Skin epidermis (tissue), 12 donors: ENCODE results near the gene EFCC1.

Source experiments
- H3K27ac ChIP-seq, 21 experiments: fragments of 200-600 bp; sonication (generic) in 11 of 21; one replicate each; pipeline ENCODE4 v1.5.0; 2020; ENCODE audit warnings: mild to moderate bottlenecking in 3 of 21, inconsistent platforms in 2 of 21, moderate library complexity in 2 of 21
- H3K4me3 ChIP-seq, 7 experiments: fragments of 200-600 bp; sonication (generic) in 2 of 7; one replicate each; pipeline ENCODE4 v1.5.0; 2020; ENCODE audit warnings: inconsistent platforms in 2 of 7, mild to moderate bottlenecking in 2 of 7, moderate library complexity in 1 of 7

Gene EFCC1

DNA sequence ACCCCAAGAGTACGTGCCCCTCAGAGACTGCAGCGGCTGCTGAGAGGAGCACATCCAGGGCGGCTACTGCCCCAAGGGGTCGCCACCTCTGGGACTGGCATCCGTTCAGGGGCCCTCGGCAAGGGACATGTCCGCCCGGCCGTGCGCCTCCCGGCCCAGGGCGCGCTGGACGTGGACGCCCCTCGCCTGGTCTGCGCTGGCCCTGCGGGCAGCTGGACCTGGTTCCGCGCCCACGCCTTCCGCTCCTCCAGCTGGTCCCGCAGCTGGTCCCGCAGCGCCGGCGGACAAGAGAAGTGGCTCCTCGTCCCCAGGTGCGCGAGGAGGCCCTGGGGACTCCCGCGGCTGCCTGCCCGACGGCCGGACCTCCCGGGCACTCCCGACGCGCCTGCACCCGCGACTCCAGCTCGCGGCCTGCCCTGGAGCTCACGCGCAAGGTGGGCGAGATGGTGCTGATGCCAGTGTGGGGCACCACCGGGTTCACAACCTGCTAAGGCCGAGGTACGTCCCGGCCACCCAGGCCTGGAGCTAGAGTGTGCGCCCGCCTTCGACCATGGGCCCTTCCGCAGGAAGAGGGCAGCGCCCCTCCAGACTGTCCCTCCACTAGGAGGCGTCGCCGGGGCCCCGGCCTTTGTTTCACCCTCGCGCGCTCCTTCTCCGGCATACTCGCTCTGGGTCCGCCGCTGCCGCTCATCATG, 45.1 kb downstream of the EFCC1 start:
- H3K4me3 ChIP-seq = peak overlapping the region in 6 of 7 experiments; percentile 0 to 29 (median 14)

DNA sequence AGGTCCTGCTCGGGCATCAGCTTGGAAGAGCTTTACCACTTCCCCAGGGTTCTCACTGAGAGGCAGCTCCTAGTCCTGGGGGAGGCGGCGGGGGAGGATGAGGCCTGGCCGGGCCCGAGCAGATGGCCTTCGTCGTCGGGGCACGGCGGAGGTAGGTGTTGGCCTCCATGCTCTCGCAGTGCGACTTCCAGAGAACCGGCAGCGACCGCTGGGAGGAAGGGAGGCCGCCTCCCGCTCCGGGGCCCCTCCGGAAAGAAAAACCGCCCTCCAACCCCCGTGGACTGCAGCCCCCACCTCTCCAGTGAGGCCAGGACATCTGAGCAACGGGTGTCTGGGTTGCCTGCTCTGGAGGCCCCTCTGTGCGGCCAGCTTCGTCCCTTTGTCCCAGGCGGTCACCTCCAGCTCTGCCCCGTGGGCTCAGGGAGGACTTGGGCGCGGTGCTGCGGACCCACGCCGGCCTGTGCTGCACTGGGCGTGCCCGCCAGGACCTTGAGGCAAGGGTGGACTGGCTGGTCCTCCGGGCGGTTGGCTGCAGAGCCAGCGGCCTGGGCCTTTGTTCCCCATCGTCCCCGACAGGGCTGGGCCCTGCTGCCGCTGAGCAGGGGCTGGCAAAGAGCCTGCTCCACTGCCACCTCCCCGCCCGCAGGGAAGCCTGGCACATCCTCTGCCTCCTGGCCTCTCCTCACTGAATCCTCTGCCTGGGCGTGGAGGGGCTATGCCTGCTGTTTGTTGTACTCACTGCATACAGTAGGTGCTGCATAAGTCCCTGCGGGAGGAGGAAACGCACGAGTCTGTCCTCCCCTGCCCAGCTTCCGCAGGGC, 45.8 kb downstream of the EFCC1 start:
- no peak overlapping the region for H3K27ac ChIP-seq
- no peak overlapping the region for H3K4me3 ChIP-seq

More for the DNA sequence above, 45.1 kb downstream of the EFCC1 start:
- no peak overlapping the region for H3K27ac ChIP-seq

DNA sequence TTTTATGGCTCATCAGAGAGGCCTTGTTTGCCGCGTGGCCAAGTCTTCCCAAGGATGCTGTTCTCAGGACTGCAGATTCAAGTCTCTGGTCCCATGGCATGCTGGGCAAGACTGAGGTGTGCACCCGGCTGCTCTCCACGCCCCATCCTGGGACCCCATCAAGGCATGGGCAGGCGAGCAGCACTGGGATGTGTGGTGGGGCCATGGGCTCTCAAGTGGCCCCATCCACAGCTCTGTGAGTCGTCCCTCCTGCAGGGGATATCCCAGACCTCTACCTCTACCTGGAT, 46.4 kb downstream of the EFCC1 start:
- no peak overlapping the region for H3K27ac ChIP-seq
- H3K4me3 ChIP-seq = no peak overlapping the region

DNA sequence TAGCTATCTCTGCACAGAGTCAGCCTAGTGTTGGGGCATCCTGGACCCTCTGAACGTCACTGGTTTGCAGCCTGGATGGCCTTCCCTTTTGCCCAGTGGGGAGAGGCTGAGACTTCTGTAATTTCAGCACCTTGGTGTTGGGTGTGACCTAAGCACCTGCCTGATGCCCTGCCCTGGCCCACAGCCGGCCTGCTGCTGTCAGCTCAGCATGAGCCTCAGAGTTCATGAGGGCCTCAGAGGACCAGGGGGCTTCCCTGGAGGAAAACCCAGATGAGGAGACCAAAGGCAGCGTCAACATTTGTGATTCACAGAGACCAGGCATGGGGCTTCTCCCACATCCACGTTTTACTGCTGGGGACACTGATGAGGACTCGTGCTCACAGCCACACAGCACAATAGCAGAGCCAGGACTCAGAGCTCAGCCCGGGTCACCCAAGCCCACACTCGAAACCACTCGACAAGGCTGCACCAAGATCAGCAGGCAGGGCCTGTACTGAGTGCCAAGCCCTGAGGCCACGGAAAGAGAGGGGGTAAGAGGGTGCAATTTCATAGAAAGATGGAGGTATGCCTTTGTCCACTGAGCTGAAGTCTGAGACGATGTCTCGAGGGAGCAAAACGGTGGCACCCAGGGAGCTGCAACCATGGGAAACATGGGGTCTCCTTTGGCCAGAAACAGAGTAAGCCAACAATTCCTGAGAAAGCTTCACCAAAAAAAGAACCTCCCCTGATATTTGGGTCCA, 49.6 kb downstream of the EFCC1 start:
- H3K27ac ChIP-seq = no peak overlapping the region
- no peak overlapping the region for H3K4me3 ChIP-seq

DNA sequence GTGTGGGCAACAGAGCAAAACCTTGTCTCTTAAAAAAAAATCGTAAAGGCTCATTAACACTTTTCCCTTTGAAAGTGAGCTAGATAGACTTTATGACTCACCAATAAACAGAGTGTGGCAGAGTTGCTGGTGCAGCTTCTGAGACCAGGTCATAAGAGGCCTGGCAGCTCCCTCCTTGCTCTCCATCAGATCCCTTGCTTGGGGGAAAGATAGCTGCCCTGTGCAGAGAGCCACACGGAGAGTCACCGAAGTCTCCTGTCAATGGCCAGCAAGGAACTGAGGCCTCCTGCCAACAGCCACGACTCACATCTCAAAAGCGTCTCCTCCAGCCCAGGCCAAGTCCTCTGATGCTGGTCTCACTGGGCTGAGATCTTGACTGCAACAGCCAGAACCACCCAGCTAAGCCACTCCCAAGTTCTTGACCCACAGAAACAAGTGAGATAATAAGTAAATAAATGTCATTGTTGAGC, 50.8 kb downstream of the EFCC1 start:
- peak overlapping the region in 2 of 21 experiments; percentile 1 to 36 for H3K27ac ChIP-seq
- H3K4me3 ChIP-seq = no peak overlapping the region

DNA sequence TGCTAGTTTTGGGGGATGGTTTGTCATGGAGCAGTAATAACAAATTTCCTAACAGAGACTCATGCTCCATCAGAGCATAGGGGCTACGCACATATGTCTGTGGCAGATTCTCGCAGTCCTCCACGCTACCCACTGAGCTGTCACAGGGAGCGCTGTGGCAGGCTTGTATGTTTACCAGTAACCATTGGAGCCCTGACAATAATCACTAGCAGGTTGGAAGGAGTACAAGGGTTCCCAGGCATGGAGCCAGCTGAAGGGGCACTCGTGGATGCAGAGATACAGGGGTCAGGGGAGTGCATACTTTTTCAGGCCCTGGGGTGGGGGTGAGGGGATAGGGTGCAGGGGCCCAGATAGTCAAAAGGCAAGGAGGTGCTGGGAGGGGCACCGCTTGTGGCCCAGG, 51.6 kb downstream of the EFCC1 start:
- Histone ChIP-seq H3K27ac (peak overlapping the region in 6 of 21 experiments; percentile 1 to 73 (median 39)), H3K4me3 (no peak overlapping the region)

DNA sequence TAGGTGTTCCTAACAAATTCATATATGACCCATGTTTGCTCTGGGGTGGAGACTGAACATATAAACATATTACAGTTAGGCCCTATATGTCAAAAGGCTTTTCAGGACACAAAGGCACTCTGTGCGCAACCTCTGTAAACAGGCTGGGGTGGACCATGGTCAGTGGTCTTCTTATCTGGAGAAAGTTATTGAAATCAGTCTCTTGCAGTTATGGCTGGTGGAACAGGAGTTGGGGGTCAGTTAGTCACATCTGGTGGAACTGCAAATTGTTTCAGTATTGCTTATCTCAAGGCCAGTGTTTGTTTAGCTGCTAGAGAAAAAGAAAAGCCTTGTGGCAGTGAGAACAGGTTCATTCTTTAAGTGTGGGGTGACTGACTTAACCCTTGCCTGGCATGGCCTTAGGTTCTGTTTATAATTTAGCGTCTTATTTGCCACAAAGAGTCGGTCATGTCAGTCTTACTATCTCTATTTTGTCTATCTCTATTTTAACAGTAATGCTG, 53.6 kb downstream of the EFCC1 start:
- Histone ChIP-seq H3K27ac (no peak overlapping the region), H3K4me3 (no peak overlapping the region)

DNA sequence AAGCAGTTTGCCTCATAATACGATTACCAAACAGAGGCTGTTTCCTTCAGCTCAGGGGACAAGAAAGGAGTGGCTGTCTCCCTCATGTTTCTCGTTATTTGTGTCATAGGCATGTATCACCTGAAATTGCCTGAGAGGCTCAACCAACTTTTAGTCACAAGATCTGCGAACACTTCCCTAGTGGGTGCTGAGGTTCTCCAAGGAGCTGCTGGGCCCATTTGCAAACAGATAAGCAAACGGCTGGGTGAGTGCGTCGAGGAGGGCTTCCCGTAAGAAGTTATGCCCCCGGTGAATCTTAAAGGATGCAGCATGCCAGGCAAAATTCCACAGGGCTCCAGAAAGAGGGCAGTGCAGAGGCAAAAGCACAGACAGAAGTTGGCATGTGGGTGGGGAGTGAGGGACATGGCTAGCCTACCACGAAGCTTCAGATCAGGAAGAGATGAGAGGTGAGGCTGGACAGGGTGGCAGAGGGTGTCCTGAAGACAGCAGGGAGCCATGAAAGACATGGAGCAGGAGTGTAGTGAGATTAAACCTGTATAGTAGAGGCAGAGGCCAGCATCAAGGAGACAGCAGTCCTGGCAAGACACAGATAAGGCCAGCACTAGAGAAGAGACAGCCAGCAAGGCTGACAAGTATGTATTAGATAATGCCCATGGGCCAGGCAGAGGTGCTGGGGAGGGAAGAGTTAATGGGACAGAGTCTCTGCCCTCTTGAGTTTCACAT, 55.5 kb downstream of the EFCC1 start:
- H3K27ac ChIP-seq = no peak overlapping the region
- H3K4me3 ChIP-seq = no peak overlapping the region

DNA sequence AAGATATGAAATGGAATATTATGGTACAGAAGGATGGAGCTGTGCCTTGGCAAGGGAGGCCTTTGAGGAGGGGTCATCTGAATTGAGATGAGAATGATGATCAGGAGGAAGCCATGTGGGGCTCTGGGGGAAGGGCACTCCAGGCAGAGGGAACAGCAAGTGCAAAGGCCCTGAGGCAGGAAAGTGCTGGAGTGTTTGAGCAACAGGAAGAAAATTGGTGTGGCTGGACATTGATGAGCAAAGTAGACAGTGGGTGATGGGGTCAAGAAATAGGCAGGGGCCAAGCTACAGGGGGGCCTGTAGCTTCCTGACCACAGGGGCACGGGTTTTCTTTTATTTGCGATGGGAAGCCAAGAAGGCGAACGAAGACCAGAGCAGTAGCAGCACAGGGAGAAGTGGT, 56.1 kb downstream of the EFCC1 start:
- Histone ChIP-seq H3K4me3 (no peak overlapping the region), H3K27ac (no peak overlapping the region)

DNA sequence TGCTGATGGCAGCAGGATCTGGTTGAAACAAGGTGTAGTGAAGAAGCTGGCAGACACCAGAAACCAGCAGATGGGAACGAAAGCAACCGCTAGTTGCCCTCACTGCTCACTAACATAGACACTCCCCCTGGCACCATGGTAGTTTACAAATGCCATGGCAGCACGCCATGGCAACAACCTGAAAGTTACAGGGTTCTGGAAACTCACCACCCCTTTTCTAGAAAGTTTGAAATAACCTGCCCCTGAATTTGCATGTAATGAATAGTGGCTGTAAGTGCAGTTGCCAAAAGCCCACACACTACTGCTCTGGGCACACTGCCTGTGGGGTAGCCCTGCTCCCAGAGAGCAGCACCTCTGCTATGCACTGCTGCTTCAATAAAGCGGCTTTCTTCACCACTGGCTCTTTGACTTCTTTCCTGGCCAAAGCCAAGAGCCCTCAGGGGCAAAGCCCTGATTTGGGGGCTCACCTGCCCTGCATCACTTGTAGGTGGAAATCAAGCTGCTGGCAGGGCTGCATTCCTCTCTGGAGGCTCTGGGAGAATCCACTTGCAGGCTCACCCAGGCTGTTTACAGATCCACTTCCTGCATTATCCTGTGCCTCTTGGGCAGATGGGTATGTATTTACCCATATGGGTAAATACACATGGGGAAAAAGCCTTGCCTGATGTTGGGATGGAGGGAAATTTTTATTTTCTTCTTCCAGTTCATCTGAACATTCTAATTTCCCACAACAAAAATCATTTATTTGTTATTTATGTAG, 57.5 kb downstream of the EFCC1 start:
- H3K27ac ChIP-seq = no peak overlapping the region
- no peak overlapping the region for H3K4me3 ChIP-seq

DNA sequence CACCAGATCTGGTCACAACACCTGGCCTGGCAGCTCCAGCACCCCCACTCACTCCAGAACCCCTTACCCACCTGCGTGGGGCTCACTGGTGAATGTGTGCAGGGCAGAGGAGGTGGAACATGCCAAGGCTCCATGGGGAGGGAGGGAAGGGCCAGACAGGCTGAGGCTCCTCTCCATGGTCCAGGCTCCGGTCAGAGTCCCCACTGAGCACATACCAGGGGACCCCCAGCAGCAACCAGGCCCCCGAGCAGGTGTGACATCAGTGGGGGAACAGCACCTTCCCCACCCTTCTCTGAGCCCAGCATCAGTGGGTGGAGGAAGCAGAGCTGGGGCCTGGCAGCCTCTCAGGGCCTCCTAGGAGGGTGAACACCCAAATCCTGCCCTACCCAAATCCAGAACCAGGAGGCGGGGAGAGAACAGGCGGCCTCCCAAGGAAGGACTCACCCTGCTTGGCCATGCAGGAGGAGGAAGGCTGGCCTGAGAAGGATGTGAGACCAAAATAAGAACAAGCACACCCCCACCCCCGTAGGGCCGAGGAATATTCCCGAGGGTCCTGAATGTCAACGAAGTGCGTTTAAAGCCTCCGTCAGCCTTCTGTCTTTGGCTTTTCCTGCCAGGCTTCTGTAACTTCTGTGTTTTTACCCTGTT, 58.3 kb downstream of the EFCC1 start:
- H3K27ac ChIP-seq = no peak overlapping the region

DNA sequence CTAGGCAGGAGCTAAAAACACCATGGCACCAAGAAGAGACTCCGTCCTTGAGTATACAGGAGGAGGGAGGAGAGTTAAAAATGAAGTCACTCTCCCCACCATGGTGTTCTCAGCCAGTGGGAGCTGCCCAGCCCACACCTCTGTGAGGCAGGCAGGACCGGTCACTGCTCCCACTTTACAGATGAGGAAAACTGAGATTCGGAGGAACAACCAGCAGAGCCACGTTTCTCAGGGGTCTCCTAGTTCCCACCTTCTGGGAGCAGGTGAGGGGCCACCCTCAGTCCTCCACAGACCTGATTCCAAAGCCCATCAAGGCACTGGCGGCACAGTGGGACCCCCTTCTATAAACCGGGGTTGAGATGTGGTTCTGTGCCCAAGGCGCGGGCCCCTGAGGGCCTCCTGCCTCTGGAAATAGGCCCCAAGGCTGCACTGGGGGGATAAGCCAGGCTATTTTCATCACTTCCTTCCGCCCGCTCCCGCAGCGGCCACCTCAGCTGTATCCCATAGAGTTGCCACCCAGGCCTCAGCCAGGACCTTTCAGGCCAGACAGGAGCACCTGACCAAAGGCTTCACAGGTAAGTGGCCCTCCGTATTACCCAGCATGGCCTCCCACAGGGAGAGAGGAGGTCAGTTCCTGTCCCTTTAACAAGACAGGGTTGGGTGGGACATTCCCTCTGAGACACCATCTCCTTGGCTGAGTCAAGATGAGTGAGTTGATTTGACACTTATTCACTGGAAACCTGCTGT, 59.3 kb downstream of the EFCC1 start, which contains the start of gene GP9:
Gene GP9, plus strand, starts transcription at position 504 of the 747 bp plus-strand sequence. CDS start 961 bp downstream, outside the sequence.
- Histone ChIP-seq H3K4me3 (no peak within 1 kb of the TSS), H3K27ac (no peak within 1 kb of the TSS)

More for the DNA sequence above, 58.3 kb downstream of the EFCC1 start:
- H3K4me3 ChIP-seq = no peak overlapping the region

DNA sequence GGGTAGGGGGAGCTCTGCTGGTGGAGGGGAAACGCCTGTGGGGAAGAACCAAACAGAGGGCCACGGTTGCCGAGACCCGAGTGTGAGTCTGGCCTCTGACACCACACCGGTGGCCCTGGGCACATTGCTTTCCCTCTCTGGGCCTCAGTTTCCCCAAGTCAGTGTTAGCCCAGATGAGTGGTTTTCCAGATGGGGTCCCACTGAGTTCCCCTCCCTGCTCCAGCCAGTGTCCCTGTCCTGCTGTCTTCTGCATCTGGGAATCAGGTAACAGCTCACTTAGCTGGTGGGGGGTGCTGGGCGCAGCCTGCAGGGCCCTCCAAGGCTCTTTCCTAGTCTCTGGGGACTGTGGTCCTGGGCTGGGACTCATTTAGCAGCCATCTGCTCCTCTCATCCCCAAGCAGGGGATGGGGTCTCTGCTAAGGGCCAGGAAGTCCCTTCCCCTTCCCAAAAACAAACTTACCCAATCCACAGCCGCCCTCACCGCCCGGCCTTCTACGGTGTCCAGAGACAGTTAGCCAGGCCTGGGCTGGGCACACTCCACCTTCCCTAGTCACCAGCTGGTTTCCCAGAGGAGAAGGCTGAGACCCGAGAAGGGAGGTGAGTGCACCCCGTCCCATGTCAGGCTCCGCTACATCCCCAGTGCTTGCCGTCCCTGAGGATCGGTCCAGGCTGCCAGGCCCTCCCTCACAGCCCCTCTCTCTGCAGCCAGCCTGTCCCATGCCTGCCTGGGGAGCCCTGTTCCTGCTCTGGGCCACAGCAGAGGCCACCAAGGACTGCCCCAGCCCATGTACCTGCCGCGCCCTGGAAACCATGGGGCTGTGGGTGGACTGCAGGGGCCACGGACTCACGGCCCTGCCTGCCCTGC, 60.2 kb downstream of the EFCC1 start:
- Histone ChIP-seq H3K4me3 (no peak overlapping the region), H3K27ac (no peak overlapping the region)

DNA sequence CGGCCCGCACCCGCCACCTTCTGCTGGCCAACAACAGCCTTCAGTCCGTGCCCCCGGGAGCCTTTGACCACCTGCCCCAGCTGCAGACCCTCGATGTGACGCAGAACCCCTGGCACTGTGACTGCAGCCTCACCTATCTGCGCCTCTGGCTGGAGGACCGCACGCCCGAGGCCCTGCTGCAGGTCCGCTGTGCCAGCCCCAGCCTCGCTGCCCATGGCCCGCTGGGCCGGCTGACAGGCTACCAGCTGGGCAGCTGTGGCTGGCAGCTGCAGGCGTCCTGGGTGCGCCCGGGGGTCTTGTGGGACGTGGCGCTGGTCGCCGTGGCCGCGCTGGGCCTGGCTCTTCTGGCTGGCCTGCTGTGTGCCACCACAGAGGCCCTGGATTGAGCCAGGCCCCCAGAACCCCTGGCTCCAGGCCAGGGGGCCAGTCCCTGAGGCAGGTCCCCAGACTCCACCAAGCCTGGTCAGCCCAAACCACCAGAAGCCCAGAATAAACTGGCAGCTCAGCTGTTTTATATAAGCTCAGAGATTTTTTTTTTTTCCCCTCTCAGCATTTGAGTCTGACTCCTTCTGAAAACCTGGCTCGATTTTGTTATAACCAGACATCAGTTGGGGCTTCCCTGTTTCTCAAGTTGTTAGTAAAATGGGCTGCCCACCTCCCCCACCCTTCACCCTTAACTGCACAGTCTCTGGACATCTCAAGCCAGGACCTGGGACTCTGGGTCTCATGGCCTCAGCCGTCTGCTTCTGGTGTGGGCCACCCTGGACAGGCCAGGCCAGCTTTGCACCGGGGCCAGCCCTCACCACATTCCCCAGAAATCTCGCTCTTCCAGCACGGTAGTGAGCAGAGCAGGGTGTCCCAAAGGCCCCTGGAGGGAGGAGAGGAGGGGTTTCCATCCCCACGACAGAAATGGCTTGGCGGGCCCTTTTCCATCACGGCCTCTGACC, 61.1 kb downstream of the EFCC1 start:
- Histone ChIP-seq H3K27ac (peak overlapping the region in 1 of 21 experiments; percentile 21), H3K4me3 (no peak overlapping the region)

DNA sequence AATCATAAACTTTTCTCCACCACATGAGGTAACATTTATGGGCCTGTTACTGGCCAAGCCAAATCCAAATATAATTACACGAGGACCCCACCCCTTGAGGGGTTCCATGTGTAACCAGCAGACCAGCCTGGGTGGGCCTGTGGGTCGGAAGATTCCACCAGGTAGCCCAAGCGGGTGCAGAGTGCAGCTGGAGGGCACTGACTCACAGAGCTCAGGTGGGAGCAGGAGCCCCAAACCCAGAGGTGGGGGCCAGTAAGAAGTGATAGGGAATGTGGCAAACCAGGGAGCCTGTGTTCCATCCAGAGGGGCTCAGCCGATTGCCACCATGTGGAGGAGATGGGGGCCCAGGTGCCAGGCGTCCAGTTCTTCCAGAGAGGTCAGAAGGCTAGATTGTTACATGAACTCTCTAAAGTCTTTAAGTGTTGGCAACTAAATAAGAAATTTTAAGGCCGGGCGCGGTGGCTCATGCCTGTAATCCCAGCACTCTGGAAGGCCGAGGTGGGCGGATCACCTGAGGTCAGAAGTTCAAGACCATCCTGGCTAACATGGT, 62.1 kb downstream of the EFCC1 start:
- Histone ChIP-seq H3K27ac (peak overlapping the region in 1 of 21 experiments; percentile 21), H3K4me3 (no peak overlapping the region)
